ENCODE measurements around the gene PPL.

DNA sequence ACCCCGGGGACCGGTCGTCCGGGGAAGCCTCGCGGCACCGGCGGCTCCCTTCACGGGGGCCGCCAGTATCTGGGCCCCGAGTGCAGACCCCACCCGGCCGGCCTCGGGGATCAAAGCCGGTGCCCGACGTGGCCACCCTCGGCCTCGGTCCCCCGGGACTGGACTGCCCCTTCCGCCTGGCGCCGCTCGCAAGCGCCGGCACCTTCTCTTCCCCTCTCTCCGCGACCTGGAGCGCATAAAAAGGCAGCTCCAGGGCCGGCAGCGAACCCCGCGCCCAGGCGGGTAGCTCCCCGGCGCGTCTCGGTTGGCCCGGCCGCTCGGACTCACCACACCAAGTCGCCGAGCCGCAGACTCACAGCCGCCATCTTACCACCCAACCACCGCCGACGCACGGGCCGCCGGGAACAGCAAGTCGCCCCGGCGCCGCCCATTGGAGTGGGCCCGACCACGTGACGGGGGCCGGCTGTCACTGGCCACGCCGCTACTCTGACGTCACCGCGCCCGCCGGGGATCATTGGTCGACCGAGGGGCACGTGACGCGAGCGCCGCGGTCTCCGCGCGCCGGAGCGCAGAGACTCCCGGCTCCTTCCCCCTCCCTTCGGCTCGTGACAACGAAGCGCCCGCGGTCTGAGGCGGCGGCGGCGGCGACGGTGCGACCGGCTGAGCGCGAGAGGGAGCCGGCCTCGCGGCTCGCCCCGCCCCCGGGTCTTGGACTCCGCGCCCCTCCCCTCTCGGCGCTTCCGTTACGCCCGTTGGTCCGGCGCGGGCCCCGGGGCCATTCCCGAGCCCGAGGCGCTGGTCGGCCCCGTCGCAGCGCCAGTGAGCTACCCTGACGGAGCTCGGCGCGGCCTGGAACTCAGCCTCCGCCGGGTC is 89.8 kb downstream of the PPL start, which contains the start of the genes GLYR1 and UBN1:
- TF ChIP-seq POLR2A (IDR thresholded peaks at IDR 0.05) (peak in 2 of 4 donors; percentile 20 to 55), POLR2AphosphoS5 (IDR thresholded peaks at IDR 0.05) (peak; percentile 76 to 88 (median 87))
- TF ChIP-seq, protein P1, sequence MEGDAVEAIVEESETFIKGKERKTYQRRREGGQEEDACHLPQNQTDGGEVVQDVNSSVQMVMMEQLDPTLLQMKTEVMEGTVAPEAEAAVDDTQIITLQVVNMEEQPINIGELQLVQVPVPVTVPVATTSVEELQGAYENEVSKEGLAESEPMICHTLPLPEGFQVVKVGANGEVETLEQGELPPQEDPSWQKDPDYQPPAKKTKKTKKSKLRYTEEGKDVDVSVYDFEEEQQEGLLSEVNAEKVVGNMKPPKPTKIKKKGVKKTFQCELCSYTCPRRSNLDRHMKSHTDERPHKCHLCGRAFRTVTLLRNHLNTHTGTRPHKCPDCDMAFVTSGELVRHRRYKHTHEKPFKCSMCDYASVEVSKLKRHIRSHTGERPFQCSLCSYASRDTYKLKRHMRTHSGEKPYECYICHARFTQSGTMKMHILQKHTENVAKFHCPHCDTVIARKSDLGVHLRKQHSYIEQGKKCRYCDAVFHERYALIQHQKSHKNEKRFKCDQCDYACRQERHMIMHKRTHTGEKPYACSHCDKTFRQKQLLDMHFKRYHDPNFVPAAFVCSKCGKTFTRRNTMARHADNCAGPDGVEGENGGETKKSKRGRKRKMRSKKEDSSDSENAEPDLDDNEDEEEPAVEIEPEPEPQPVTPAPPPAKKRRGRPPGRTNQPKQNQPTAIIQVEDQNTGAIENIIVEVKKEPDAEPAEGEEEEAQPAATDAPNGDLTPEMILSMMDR (IDR thresholded peaks at IDR 0.05), result no peak
